Measurements from ENCODE around the gene SCARB1.

GRCh38 chr12:124774462-124775167 is 89.0 kb downstream of the SCARB1 start:
- TF ChIP-seq CTCF (IDR thresholded peaks at IDR 0.05) (no peak), EZH2 (IDR thresholded peaks at IDR 0.05) (no peak), EZH2phosphoT487 (IDR thresholded peaks at IDR 0.05) (no peak)

All from neural progenitor cell (in vitro differentiated cells).